Transverse colon (tissue), 4 donors: ENCODE results near the gene TBPL2. TPM values are rescaled to one million over a fixed set of nuclear protein-coding genes. Genes with fewer than 3 reads are reported as not detected.

Experiments
- DNase-seq: peaks from one replicate; pipeline ENCODE4 v3.0.0-alpha.2; 2019
- H3K27ac ChIP-seq, 4 donors: fragments of 200-600 bp; sonication (generic); 2 replicates each; pipeline ENCODE4 v1.5.1; 2016 to 2018; ENCODE audit warnings: inconsistent platforms in 4 of 4
- H3K27me3 ChIP-seq: fragments of 200-600 bp; sonication (generic); 2 replicates; pipeline ENCODE4 v1.5.1; 2017; ENCODE audit warnings: inconsistent platforms
- H3K36me3 ChIP-seq, 4 donors: fragments of 200-600 bp; sonication (generic); 2 replicates each; pipeline ENCODE4 v1.5.1; 2017 to 2019; ENCODE audit warnings: inconsistent platforms in 4 of 4
- H3K4me1 ChIP-seq, 4 donors: fragments of 200-600 bp; sonication (generic); 2 replicates each; pipeline ENCODE4 v1.5.1; 2017 to 2020; ENCODE audit warnings: inconsistent platforms in 4 of 4
- H3K4me3 ChIP-seq, 4 donors: fragments of 200-600 bp; sonication (generic); 1 replicate in 1 of 4; 2 replicates in 3 of 4; pipeline versions ENCODE4 v1.5.1 to v1.6.1; 2017 to 2019; ENCODE audit warnings: inconsistent platforms in 4 of 4
- H3K9me3 ChIP-seq, 2 donors: fragments of 200-600 bp; sonication (generic); 2 replicates each; pipeline ENCODE4 v1.5.1; 2017 to 2019; ENCODE audit warnings: inconsistent platforms in 2 of 2
- EP300 ChIP-seq: sonication (generic); formaldehyde crosslinking; IDR thresholded peaks from one replicate; pipeline ENCODE4 v1.6.1; 2017; ENCODE audit warnings: antibody characterized with exemption, low read depth
- POLR2A ChIP-seq: fragments of 450-650 bp; IDR thresholded peaks from one replicate; pipeline ENCODE4 v1.6.1; 2016; ENCODE audit warnings: antibody characterized with exemption, mild to moderate bottlenecking, moderate library complexity
- POLR2AphosphoS5 ChIP-seq, 3 donors: sonication (generic); formaldehyde crosslinking; IDR thresholded peaks; one replicate each; pipeline ENCODE4 v1.6.1; 2016; ENCODE audit warnings: antibody characterized with exemption in 3 of 3
- WGBS, 2 donors: methylation state at CpG; one replicate each; pipeline ENCODE4 v1.1.5; 2018; ENCODE audit warnings: low coverage in 1 of 2; 5-methylcytosine and 5-hydroxymethylcytosine counted together
- in situ Hi-C, 4 donors: fragments of 200-750 bp; cut with MboI; loops; one replicate each; pipeline versions ENCODE4 v1.15.0 to v1.15.1; 2017; ENCODE audit warnings: low sequenced_read_pairs in 3 of 4, low pct_ligation_motif_present in 1 of 4, low pct_unique_long_range_greater_than_20kb in 1 of 4
- intact Hi-C: fragments of 100-400 bp; cut with DNase I; formaldehyde crosslinking; loops from one replicate; pipeline ENCODE4 v1.15.1; 2023; ENCODE audit warnings: low total_unique reads
- total RNA-seq, 4 donors: library from RNA; depleted of rRNA; stranded (reverse); fragments of >200 nt; gene quantifications; one replicate each; pipeline ENCODE4 v1.1.0, GENCODE V29; 2016
- TF ChIP-seq, protein P1 (sequence below), 5 experiments: fragments of 200-600 bp in 3 of 5; fragments of 450-650 bp in 2 of 5; sonication (generic) in 3 of 5; IDR thresholded peaks; 1 replicate in 2 of 5; 2 replicates in 3 of 5; pipeline ENCODE4 v1.5.1; 2016 to 2017; ENCODE audit warnings: antibody characterized with exemption in 5 of 5, inconsistent platforms in 3 of 5, mild to moderate bottlenecking in 2 of 5, moderate library complexity in 1 of 5

TBPL2 gene
- total RNA-seq, 4 donors from 2014 or later: not detected

DNA sequence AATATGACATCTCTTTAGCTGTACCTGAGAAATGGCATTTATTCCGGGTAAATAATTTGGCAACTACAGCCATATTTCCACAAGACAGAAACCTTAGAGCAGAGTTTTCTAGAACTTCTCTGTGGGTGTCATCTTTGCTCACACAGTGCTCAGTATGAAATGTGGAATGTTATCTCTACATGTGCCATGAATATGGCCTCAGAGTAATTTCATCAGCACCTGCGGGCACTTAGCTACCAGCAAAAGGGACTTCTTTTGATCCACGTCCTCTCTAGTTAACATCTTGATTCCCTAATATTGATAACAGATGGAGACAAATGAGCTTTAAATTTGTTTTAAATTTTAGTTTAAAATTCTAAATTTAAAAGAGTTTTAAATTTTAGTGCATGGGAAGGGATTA lies 25.9 kb downstream of the TBPL2 start:
- intact Hi-C loops: no loop called here
- WGBS, 2 donors: 84 to 92% methylated on average over 3 of the region's 3 CpGs
- no peak for DNase-seq
- H3K4me3 ChIP-seq: no peak overlapping the region
- H3K36me3 ChIP-seq: no peaks in the 10 kb centered on the region
- no peak overlapping the region for H3K27ac ChIP-seq
- TF ChIP-seq POLR2A: no peak
- TF ChIP-seq, protein P1, sequence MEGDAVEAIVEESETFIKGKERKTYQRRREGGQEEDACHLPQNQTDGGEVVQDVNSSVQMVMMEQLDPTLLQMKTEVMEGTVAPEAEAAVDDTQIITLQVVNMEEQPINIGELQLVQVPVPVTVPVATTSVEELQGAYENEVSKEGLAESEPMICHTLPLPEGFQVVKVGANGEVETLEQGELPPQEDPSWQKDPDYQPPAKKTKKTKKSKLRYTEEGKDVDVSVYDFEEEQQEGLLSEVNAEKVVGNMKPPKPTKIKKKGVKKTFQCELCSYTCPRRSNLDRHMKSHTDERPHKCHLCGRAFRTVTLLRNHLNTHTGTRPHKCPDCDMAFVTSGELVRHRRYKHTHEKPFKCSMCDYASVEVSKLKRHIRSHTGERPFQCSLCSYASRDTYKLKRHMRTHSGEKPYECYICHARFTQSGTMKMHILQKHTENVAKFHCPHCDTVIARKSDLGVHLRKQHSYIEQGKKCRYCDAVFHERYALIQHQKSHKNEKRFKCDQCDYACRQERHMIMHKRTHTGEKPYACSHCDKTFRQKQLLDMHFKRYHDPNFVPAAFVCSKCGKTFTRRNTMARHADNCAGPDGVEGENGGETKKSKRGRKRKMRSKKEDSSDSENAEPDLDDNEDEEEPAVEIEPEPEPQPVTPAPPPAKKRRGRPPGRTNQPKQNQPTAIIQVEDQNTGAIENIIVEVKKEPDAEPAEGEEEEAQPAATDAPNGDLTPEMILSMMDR (IDR thresholded peaks at IDR 0.05): no peak
- H3K4me1 ChIP-seq: peaks cover 0 to 28% (median 18%) of the 10 kb centered on the region in 4 donors
- no peaks in the 10 kb centered on the region for H3K27me3 ChIP-seq
- no peaks in the 10 kb centered on the region for H3K9me3 ChIP-seq
- in situ Hi-C loops: no loop called here

DNA sequence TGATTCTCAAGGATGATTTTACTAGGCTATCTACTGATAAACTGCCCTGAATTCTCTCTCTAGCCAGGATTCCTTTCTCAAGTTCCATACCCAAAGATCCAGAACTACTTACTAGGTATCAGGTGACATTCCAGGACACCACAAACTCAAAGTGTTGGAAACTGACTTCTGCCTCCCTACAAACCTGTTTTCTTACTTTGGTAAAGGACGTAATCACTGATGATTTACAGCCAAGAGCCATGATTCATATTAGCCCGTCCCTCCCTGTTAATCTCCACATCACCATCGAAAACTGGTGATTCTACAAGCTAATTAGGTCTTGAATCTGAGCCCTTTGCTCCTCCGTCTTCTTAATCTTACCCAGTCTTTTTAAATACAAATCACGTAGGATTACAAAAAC lies 27.7 kb downstream of the TBPL2 start:
- Histone ChIP-seq H3K4me3 (no peak overlapping the region), H3K27me3 (no peaks in the 10 kb centered on the region), H3K27ac (no peak overlapping the region), H3K9me3 (no peaks in the 10 kb centered on the region), H3K36me3 (no peaks in the 10 kb centered on the region), H3K4me1 (peaks cover 0 to 27% (median 18%) of the 10 kb centered on the region in 4 donors)
- TF ChIP-seq POLR2AphosphoS5 (IDR thresholded peaks at IDR 0.05): no peak
- no peak for TF ChIP-seq EP300
- TF ChIP-seq, protein P1 (IDR thresholded peaks at IDR 0.05): no peak
- no peak for TF ChIP-seq POLR2A
- in situ Hi-C loops (no loop called here), intact Hi-C loops (no loop called here)
- WGBS, 2 donors: 78 to 83% methylated on average over 5 of the region's 5 CpGs
- no peak for DNase-seq

DNA sequence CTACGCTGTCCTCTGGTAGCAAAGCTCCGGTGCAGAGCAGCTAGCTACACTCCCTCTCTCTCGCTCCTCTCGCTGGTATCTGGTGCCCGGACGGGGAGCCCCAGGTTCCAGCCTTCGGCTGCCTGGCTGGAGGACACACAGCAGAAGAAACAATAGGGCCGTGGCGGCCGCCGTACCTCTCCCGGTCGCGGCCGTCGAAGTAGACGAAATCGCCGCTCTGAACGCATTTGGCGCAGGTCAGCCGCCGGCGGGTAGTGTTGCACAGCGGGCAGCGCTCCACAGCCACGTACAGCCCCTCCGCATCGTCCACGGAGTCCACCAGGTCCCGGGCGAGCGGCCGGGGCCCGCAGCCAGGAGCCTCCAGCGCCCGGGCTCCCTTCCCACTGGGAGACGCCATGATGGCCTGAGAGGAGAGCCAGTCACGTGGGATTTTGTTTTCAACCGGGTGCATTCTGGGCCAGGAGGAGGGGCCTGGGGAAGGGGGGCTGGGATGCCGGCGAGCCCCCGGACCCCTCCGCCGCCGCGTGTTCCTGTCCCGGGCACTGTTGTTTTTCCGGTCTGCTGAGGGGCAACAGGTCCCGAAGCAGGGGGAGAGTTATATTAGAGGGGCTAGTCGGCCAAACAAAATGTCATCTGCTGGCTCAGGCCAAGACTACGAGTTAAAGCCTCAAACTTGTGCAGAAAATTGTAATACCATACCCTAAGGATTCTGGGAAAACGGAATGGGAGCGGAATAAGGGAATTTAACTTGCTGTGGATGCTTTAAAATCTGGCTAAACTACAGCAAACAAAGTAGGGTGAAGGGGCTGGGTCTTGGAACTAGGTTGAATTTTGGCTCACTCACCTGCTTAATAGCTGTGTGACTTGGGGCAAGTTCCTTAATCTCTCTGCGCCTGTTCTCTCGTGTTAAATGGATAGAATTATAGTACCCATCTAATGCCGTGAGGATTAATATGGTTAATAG lies 28.7 kb downstream of the TBPL2 start, which contains the start of gene ATG14:
Gene ATG14 (minus strand): TSS at position 405 of the 964 bp plus-strand sequence. CDS start 8 bp downstream, at position 397.
- intact Hi-C loops: no loop called here
- Histone ChIP-seq H3K9me3 (no peaks in the 10 kb centered on the region), H3K27me3 (no peaks in the 10 kb centered on the region), H3K4me1 (peaks cover 0 to 20% (median 15%) of the 10 kb centered on the region in 4 donors), H3K4me3 (peak within 1 kb of the TSS; percentile 91 to 100 (median 92)), H3K27ac (peak within 1 kb of the TSS; percentile 82 to 91 (median 86)), H3K36me3 (no peaks in the 10 kb centered on the region)
- 3 to 18% methylated on average over 5 to 46 of the region's 57 CpGs for WGBS, 2 donors
- TF ChIP-seq, protein P1 (IDR thresholded peaks at IDR 0.05): no peak
- TF ChIP-seq POLR2AphosphoS5 (IDR thresholded peaks at IDR 0.05): peak; percentile 55 to 80 (median 64)
- peak; percentile 63 for TF ChIP-seq POLR2A
- peak; percentile 85 for DNase-seq
- in situ Hi-C loops: no loop called here

DNA sequence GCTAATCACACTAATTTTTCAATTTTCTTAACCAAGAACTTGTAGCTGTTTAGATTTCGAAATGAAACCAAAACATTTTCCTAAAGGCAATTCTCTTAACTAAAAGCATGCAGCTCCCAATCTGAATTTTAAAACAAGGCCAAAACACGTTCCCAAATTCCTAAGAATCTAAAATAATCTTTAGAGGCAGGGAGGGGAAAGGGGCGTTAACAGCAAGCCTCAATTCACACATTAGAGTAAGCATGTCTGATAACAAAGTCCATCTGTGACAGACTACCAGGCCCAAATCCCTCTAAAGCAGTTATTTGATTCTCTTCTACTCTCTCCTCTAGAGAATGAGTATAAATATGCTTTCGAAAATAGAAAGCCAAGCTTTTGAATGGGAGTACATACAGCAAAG lies 29.5 kb downstream of the TBPL2 start:
- Histone ChIP-seq H3K4me3 (peak overlapping the region; percentile 91 to 100 (median 92)), H3K36me3 (no peaks in the 10 kb centered on the region), H3K9me3 (no peaks in the 10 kb centered on the region), H3K27me3 (no peaks in the 10 kb centered on the region), H3K27ac (peak overlapping the region; percentile 82 to 91 (median 86)), H3K4me1 (peaks cover 0 to 20% (median 15%) of the 10 kb centered on the region in 4 donors)
- in situ Hi-C loops: no loop called here
- WGBS, 2 donors: 16 to 17% methylated on average over 4 of the region's 4 CpGs
- intact Hi-C loops: no loop called here
- TF ChIP-seq, protein P1 (IDR thresholded peaks at IDR 0.05): no peak
- TF ChIP-seq POLR2A: no peak
- no peak for TF ChIP-seq EP300
- no peak for TF ChIP-seq POLR2AphosphoS5 (IDR thresholded peaks at IDR 0.05)
- no peak for DNase-seq
